NCI-H748 treated with DMSO at 0.1 percent for 48 hours (cell line): ENCODE measurements around the gene OR2AJ1.

Source experiments
- DNase-seq: peaks from one replicate; lab custom pipeline; 2025; lab: John Stamatoyannopoulos, UW

The OR2AJ1 gene, protein sequence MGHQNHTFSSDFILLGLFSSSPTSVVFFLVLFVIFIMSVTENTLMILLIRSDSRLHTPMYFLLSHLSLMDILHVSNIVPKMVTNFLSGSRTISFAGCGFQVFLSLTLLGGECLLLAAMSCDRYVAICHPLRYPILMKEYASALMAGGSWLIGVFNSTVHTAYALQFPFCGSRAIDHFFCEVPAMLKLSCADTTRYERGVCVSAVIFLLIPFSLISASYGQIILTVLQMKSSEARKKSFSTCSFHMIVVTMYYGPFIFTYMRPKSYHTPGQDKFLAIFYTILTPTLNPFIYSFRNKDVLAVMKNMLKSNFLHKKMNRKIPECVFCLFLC

DNA sequence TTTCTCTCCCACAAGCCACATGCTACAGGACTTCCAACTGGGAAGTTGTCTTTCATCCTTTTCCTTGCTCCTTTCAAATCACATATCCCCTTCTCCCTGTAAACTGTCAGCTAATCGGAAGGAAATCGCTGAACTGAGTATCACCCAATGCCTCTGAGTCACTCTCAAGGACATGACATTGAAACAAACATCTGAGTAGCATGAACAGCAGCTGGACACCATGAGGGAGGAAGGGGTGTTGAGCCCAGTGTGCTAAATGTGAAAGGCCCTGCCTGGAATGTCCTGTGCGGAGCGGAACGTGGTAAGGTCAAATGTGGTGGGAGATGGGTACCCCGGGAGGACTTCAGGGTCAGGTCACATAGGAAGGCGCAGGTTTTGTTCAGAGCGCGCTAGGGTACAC lies at the start of gene OR2AJ1:
OR2AJ1 (plus strand) TSS at position 22 of the 400 bp plus-strand sequence. CDS start 8,880 bp downstream, outside the sequence.
- DNase-seq = no peak

DNA sequence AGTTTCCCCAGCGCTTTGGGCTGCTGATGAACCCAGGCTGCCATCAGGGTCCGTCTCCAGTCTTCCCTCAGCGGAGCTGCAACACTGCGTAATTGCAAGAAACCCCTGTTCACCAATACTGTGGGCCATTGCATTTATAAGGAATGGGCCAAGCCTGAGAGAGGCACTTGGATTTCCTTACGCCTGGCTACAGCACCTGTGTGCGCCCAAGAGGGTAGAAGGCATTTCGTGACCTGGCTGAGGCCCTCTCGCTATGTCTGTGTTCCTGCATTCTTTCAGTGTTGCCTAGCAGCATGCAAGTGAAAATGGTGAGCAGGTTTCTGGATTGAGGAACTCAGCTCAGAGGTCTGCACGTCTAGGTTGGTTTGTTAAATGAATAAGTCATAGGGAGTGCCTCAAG lies 41.3 kb upstream of the OR2AJ1 start:
- no peak for DNase-seq

DNA sequence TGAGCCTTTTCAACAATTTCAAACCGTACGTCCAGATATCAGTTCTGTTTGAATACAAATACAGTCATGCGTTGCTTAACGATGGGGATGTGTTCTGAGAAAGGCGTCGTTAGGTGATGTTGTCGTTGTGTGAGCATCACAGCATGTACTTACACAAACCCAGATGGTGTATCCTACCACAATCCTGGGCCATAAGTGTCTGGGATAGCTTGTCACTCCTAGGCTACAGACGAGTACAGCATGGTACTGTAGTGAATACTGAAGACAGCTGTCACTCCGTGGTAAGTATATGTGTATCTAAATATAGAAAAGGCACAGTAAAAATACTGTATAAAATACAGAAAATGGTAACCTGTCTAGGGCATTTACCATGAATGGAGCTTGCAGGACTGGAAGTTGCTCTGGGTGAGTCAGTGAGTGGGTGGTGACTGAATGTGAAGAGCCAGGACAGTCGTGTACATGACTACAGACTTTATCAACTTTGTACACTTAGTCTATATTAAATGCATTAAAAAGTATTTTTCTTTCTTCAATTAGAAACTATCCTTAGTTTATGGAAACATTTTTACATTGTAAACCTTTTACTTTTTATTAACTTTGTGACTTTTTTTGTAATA lies 39.8 kb upstream of the OR2AJ1 start:
- no peak for DNase-seq

DNA sequence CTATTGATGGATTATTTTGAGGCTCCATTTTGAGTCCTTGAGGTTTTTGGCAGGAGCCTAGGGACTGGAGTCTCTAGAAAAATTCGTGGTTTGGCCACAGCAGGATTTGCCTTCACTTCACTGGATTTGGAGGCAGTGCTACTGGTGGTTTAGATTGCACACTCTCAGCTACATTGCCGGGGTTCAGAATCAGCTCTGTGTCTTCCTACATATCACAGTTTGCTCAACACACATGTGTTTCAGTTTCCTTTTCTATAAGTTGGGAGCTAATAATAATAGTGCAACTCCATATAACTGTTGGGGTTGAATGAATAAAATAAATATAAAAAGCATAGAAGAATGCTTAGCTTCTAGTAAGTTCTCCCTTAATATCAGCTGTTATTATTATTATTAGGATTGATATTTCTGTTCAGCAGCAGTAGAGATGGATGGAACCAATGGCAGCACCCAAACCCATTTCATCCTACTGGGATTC lies 29.5 kb upstream of the OR2AJ1 start, which contains the start of gene OR2W3:
OR2W3 (plus strand) TSS at position 425 of the 475 bp plus-strand sequence; CDS start at position 425, 0 bp downstream.
- DNase-seq = no peak

DNA sequence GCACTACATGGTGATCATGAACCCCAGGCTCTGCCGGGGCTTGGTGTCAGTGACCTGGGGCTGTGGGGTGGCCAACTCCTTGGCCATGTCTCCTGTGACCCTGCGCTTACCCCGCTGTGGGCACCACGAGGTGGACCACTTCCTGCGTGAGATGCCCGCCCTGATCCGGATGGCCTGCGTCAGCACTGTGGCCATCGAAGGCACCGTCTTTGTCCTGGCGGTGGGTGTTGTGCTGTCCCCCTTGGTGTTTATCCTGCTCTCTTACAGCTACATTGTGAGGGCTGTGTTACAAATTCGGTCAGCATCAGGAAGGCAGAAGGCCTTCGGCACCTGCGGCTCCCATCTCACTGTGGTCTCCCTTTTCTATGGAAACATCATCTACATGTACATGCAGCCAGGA lies 28.7 kb upstream of the OR2AJ1 start:
- DNase-seq = no peak

DNA sequence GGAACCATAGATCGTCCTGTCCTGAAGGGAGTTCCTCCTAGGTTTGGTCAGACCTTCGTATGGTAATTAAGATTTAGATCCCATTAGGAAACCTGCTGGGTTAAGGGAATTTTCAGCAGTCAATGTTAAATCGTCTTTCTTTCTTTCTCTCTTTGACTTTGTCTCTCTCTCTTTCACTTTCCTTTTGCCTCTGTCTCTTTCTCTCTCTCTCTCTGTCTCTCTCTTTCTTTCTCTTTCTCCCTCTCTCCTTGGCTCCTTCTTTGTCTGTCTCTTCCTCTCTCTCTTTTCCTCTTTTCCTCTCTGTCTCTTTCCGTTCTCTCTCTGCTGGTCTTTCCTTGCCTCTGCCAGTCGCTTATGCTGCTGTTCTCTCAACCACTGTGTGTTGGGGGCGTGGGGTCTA lies 20.6 kb upstream of the OR2AJ1 start:
- no peak for DNase-seq

DNA sequence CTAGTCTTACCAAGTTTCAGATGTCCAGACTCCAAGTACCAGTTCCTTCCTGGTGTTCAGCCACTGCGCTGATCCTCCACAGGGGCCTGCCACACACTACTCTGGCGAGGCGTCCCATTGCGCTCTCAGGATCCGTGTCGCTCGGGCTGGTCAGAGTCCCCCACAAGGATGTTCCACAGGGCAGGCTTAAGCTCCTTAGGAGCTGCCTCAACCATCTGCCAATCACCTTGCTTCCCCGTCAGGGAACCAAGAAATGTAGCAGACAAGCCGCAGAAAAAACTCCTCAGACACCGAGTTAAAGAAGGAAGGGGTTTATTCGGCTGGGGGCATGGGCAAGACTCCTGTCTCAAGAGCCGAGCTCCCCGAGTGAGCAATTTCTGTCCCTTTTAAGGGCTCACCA lies 19.5 kb upstream of the OR2AJ1 start:
- no peak for DNase-seq

DNA sequence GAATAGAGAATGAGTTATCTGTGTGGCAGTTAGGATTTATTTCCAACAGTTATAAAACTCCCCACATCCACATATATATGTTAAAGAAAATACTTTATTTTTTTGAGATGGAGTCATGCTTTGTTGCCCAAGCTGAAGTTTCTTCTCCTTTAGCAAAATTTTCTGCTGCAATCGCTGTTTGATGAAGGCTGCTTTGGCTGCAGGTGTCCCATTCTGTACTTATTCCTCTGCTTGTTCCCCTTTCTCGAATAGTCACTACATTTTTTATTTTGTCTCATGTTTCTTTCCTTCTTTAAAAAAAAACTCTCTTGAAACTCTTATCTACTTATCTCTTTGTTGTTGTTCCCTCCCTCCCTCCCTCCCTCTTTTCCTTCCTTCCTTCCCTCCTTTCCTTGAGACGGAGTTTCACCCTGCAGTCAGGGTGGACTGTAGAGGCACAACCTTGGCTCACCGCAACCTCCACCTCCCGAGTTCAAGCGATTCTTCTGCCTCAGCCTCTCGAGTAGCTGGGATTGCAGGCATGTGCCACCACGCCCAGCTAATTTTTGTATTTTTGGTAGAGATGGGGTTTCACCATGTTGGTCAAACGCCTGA lies 18.7 kb upstream of the OR2AJ1 start:
- DNase-seq = no peak

DNA sequence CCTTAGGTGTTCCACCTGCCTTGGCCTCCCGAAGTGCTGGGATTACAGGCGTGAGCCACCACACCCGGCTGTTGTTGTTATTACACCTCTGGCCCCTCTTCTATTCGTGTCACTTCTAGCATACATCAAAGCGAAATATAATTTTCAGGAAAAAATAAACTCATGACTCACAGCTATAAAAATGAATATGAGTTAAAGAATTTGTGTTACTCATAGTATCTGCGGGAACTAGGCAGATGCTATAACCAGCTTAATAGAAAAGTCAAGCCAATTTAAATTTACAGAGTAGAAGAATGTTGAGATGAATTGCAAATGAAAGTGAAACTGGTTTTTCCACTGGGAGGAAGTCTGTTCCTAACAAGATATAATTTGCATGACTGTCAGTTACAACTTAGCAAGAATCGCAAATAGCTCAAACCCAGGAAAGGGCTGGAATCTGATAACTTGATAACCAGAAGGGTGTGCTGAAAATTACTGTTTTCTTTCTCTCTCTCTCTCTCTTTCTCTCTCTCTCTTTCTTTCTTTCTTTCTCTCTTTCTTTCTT lies 18.1 kb upstream of the OR2AJ1 start:
- no peak for DNase-seq

DNA sequence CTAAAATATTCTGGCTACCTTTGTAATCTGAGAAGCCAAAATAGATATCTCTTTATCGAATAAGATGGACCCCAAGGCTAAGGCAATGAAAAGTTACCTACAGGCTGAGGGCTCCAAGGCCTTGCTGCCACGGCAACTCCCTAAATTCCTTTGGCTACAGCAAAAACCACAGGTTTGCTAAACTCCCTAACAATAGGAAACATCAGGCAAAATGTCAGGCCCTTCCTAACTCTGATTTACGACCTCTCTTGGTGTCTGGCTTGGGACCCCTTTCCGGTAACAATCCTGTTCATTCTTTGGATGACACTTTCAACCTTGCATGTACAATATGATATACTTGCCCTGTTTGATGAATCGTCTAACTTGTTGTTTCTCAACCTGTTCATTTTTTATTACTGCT lies 15.9 kb upstream of the OR2AJ1 start:
- no peak for DNase-seq

DNA sequence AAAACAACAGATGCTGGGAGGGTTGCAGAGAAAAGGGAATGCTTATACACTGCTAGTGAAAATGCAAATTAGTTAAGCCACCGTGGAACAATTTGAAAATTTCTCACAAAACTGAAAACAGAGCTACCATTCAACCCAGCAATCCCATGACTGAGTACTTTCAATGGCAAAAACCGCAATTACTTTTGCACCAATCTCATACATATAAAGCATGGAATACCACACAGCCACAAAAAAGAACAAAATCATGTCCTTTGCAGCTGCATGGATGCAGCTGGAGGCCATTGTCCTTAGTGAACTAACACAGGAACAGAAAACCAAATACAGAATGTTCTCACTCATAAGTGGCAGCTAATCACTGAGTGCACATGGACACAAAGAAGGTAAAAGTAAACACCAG lies 10.9 kb upstream of the OR2AJ1 start:
- no peak for DNase-seq

DNA sequence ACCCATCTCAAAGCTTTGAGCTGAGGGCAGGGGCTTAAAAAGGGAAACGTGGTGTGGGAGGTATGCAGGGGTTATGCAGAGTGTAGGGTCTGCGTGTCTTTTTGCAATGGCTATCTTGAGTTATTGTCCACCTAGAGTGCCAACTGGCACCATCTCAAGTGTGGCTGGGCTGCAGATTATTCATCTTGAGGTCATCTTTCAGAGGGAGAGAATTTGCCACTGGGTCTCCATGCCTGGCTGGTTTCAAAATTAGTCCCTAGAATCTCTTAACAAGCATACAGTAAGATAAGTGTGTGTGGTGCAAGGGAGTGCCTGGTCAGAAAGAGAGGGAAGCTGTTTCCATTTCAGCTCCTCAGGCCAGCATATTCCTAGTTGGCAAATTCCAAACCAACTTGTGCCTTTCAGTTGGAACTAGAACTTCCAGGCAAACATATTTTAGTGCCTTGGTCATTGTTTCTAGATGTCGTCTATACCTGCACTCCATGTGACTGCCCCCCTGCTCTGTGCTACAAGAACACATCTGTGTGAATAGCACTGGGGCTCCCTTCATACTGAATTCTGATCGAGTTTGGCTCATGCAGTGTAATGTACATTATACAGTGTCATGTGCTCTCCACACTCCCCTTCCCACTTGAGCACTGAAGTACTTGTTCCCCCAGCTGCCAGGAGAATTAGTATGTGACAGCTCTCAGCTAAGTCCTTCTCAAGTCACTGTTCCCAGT lies 9.6 kb upstream of the OR2AJ1 start:
- DNase-seq = no peak

DNA sequence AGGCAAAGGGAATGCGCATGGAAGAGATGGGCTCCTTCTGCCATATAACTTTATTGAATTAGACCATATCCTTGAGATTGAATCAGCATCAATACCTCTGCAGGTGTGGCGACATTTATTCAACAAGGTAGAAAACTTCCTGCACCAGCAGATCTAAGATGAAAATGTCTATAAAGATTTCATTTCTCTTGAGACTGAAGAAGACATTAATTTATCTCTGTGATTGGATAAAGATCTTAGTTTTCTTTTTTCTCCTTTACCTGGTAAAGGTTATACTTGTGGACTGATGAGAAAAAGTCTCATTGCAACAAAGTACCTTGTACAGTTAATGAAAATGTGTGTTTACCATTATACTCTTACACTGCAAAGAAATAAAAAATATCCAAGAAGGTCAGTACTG lies 4.7 kb upstream of the OR2AJ1 start, which contains the start of gene OR2T8:
OR2T8 (plus strand) TSS at position 301 of the 400 bp plus-strand sequence. CDS start 766 bp downstream, outside the sequence.
- DNase-seq = no peak

DNA sequence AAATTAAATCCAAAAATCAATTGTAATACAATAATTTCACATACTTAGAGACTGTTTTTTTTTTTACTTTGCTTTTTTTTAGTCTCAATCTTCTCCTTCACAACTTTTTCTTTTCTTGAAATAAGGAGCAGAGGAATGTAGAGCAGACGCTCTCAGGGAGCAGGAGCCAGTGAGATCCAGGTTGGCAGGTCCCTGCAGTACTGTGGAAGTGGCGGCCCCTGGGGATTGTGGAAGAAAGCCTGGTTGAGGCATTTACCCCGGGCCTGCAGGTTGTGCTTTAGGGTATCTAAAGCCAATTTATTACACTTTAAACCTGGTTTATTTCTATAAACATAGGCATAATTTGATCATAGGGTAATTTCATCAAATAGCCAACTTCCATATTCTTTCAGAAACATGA lies 748 bp upstream of the OR2AJ1 start:
- no peak for DNase-seq

DNA sequence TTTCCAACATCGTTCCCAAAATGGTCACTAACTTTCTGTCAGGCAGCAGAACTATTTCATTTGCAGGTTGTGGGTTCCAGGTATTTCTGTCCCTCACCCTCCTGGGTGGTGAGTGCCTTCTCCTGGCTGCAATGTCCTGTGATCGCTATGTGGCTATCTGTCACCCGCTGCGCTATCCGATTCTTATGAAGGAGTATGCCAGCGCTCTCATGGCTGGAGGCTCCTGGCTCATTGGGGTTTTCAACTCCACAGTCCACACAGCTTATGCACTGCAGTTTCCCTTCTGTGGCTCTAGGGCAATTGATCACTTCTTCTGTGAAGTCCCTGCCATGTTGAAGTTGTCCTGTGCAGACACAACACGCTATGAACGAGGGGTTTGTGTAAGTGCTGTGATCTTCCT lies 9.3 kb downstream of the OR2AJ1 start:
- no peak for DNase-seq

DNA sequence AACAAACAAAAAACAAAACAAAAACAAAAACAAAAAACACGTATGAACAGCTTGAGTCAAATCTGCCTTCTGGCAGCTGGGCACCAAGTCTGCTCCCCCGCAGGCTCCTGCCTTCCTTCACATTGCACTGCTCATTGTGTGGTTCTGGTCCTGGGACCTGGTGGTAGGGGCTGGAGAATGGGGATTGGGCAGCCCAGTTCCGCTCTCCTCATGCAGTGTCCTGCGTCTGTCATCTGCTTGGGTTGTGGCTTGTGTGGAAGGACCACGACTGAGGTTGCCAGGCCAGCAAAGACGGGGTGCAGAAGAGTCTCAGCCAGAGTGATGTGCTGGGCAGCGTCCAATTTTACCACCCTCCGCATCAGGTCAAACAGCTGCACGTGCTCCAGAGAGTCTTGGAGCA lies 11.1 kb downstream of the OR2AJ1 start:
- no peak for DNase-seq

DNA sequence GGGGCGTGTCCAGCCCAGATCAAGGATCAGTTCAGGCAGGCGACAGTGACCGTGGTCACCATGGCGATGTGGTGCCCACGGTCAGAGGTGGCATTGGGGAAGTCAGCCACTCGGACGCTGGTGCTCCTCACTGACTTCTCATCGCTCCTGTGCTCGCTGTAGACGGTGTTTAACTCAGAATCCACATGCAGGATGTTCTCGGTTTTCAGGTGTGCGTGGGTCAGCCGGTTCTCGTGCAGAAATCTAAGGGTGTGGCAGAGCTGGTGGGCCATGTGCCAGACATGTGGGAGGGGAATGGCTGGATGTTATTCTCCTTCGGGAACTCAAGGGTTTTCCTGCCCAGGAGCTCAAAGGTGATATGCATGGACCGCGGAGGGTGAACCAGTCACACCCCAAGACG lies 11.7 kb downstream of the OR2AJ1 start:
- no peak for DNase-seq

DNA sequence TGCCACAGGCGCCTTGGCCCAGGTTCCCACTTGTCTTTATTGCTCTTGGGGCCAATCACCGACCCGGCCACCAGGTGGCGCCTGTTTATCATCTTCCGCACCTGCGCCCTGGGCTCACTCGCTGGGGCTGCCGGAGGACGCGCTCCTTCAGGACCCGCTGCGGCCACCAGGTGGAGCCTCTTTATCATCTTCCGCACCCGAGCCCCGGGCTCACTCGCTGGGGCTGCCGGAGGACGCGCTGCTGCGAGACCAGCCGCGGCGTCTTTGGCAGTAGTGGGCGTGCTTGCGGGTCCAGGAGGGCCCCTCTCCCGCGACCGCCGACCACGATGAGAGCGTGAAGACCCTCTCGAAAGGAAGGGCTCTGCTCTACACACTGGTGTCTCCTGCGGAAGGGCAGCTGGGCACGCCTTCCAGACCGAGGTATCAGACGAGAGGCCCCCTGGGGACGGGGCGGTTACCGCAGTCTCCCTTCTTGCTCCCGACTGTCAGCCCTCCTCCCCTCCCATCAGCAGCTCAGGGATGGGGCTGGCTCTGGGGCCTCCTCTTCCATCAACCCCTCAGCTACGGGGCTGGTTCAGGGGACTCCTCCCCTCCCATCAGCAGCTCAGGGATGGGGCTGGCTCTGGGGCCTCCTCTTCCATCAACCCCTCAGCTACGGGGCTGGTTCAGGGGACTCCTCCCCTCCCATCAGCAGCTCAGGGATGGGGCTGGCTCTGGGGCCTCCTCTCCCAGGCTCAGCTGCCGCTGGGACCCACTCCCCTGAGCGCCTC lies 12.5 kb downstream of the OR2AJ1 start:
- DNase-seq = peak; percentile 75

DNA sequence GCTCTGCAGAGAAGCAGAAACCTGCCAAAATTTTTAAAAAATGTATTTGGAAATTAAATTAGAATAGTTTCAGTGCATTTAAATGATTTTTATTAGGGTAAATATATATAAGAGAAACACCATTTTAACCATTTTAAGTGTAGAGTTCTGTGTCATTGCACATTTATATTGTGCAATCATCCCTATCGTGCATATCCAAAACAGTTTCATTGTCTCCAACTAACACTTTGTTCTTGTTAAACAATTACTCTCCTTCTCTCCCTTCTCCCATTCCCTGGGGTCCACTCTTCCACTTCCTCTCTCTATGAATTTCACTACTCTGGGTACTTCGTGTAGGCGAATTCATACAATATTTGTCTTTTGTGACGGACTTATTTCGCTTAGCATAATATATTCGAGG lies 17.9 kb downstream of the OR2AJ1 start:
- no peak for DNase-seq

DNA sequence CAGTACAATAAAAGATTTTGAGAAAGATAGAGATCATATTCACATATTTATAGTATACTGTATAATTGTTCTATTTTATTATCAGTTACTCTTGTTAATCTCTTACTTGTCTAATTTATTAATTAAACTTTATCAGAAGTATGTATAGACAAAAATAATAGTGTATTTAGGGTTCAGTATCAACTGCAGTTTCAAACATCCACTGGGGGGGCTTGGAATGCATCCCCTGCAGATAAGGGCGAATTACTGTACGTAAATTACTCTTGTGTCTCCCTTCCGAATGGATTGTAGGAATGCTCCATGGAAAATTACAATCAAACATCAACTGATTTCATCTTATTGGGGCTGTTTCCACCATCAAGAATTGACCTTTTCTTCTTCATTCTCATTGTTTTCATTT lies 23.9 kb downstream of the OR2AJ1 start, which contains the start of gene OR2L8:
OR2L8 (plus strand) TSS at position 301 of the 400 bp plus-strand sequence; CDS start at position 301, 0 bp downstream.
- DNase-seq = no peak

DNA sequence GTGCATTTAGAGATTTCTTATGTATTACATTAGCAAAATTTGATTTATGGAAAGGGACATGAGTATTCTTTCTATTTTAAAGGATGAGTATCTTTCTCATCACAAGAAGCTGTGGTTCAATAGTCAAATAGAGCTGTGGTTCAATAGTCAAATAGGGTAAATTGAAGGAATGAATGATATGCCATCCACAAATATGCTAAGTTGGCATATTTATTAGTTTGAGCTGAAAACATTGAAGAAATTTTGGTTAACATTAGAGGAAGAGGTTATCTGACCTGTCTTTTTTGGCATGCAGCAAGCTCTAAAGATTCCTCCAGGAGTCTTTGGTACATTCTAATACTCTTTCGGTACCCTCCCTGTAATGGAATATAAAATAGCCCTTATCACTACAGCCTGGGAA lies 28.7 kb downstream of the OR2AJ1 start:
- DNase-seq = no peak
